IPS DF 6.9 (cell line): ENCODE measurements around the gene MBNL1.

Source experiments
- DNase-seq: peaks from one replicate; pipeline ENCODE4 v3.0.0-alpha.2; 2013; ENCODE audit warnings: low read depth, low spot score
- H3K27ac ChIP-seq: one replicate; pipeline ENCODE4 v1.5.1; 2013; ENCODE audit warnings: low read length, control low read depth
- H3K27me3 ChIP-seq: 2 replicates; pipeline ENCODE4 v1.6.1; 2013; ENCODE audit warnings: mild to moderate bottlenecking, low read length; ENCODE audit not compliant: control insufficient read depth, insufficient read depth
- H3K36me3 ChIP-seq: 2 replicates; pipeline ENCODE4 v1.6.1; 2013; ENCODE audit warnings: low read length; ENCODE audit not compliant: control insufficient read depth, insufficient read depth
- H3K4me1 ChIP-seq: 2 replicates; pipeline ENCODE4 v1.6.1; 2013; ENCODE audit warnings: low read length; ENCODE audit not compliant: control insufficient read depth, insufficient read depth
- H3K4me3 ChIP-seq: 2 replicates; pipeline ENCODE4 v1.5.1; 2013; ENCODE audit warnings: mild to moderate bottlenecking, low read length
- H3K9me3 ChIP-seq: 2 replicates; pipeline ENCODE4 v1.6.1; 2013; ENCODE audit warnings: low read length, inconsistent platforms; ENCODE audit not compliant: control insufficient read depth, insufficient read depth
- WGBS: extraction: QIAGEN DNeasy Blood & Tissue Kit; methylation state at CpG from one replicate; pipeline ENCODE4 v1.1.7; 2013; ENCODE audit warnings: mixed read lengths, missing lambda C conversion rate; ENCODE audit not compliant: insufficient read length, insufficient coverage; 5-methylcytosine and 5-hydroxymethylcytosine counted together

The MBNL1 gene

GRCh38 chr3:152346740-152347139 is 78.0 kb downstream of the MBNL1 start:
- DNase-seq: no peak
- Histone ChIP-seq H3K36me3 (no peaks in the 10 kb centered on the region), H3K9me3 (no peaks in the 10 kb centered on the region), H3K4me1 (no peaks in the 10 kb centered on the region; the same call in 1 of the 2 replicates), H3K27me3 (no peaks in the 10 kb centered on the region), H3K4me3 (no peak overlapping the region), H3K27ac (no peak overlapping the region)
- WGBS: no CpG with 5 or more reads among the region's 2 CpGs

- DNase-seq: no peak
- Histone ChIP-seq H3K27ac (no peak overlapping the region), H3K4me1 (no peaks in the 10 kb centered on the region; the same call in 1 of the 2 replicates), H3K4me3 (no peak overlapping the region), H3K36me3 (no peaks in the 10 kb centered on the region), H3K27me3 (no peaks in the 10 kb centered on the region), H3K9me3 (no peaks in the 10 kb centered on the region)
- no CpG with 5 or more reads among the region's 2 CpGs for WGBS
Measured at GRCh38 chr3:152348436-152349177, 79.9 kb downstream of the MBNL1 start.

- no CpG with 5 or more reads among the region's 1 CpG for WGBS
- H3K27me3 ChIP-seq: no peaks in the 10 kb centered on the region
- no peak overlapping the region for H3K4me3 ChIP-seq
- no peaks in the 10 kb centered on the region for H3K9me3 ChIP-seq
- no peaks in the 10 kb centered on the region for H3K36me3 ChIP-seq
- no peaks in the 10 kb centered on the region; the same call in 1 of the 2 replicates for H3K4me1 ChIP-seq
- H3K27ac ChIP-seq: no peak overlapping the region
- no peak for DNase-seq
Measured at GRCh38 chr3:152349392-152349791, 80.7 kb downstream of the MBNL1 start.

DNA sequence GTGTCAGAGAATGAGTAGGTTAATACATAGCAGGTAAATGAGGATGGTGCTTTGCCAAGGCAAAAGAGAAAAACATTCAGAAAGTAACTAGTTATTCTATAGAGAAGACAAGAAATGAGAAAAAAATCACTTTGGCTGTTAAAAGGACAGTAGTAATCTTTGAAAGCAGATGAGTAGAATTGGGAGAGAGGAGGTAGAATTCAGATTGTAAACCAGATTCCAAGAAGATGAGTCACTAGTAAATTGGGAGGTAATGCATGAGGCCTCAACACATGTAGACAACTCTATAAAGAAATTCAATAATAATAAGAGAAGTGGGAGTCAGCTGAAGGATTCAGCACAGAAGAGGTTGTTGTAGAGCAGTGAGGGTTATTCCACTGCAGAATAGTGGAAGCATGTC is 81.4 kb downstream of the MBNL1 start:
- Histone ChIP-seq H3K36me3 (no peaks in the 10 kb centered on the region), H3K4me1 (no peaks in the 10 kb centered on the region; the same call in 1 of the 2 replicates), H3K9me3 (no peaks in the 10 kb centered on the region), H3K27ac (no peak overlapping the region), H3K4me3 (no peak overlapping the region), H3K27me3 (no peaks in the 10 kb centered on the region)
- no peak for DNase-seq

DNA sequence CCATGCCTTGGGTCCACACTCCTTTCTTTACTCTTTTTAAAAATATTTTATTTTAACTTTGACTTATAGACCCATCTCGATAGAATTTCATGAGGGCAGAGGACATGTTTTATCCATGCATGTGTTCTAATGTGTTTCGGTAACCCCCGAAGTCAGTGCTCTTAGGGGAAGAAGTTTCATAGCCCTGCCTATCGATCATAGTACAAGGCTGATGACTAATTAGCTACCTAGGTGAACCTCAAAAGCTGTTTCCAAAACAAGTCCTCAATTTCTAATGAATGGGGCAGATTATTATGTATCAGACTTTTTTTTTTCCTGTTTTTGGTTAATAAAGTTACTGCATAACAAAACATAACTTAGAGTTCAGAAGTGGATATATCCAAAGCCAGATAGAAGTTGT is 82.0 kb downstream of the MBNL1 start:
- no peaks in the 10 kb centered on the region; the same call in 1 of the 2 replicates for H3K4me1 ChIP-seq
- no peak overlapping the region for H3K27ac ChIP-seq
- H3K4me3 ChIP-seq: no peak overlapping the region
- H3K36me3 ChIP-seq: no peaks in the 10 kb centered on the region
- H3K27me3 ChIP-seq: no peaks in the 10 kb centered on the region
- no peaks in the 10 kb centered on the region for H3K9me3 ChIP-seq
- WGBS: no CpG with 5 or more reads among the region's 4 CpGs
- DNase-seq: no peak

- Histone ChIP-seq H3K4me1 (no peaks in the 10 kb centered on the region; the same call in 1 of the 2 replicates), H3K36me3 (no peaks in the 10 kb centered on the region), H3K4me3 (no peak overlapping the region), H3K27me3 (no peaks in the 10 kb centered on the region), H3K27ac (no peak overlapping the region), H3K9me3 (no peaks in the 10 kb centered on the region)
- WGBS: no CpG with 5 or more reads among the region's 4 CpGs
- no peak for DNase-seq
Measured at GRCh38 chr3:152352554-152352953, 83.8 kb downstream of the MBNL1 start.

DNA sequence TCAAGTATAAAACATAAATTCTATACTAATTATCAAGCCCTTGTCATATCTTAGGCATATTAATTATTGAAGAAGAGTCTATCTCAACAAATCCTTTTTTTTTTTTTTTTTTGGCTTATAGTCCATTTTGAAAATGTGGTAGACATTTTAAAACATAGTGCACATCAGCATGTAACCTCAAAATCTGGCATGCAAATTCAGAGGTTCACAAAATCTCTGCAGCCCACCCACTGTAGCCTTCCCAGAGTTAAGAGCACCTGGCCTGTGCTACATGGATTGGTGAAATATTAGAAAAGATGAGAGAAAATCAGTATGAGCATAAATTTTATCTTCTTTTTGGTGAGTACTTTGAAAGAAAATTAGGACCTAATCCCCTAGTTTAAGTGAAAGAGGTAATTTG is 84.8 kb downstream of the MBNL1 start:
- Histone ChIP-seq H3K4me3 (no peak overlapping the region), H3K27ac (no peak overlapping the region), H3K36me3 (no peaks in the 10 kb centered on the region), H3K27me3 (no peaks in the 10 kb centered on the region), H3K4me1 (no peaks in the 10 kb centered on the region; the same call in 1 of the 2 replicates), H3K9me3 (no peaks in the 10 kb centered on the region)
- no peak for DNase-seq

GRCh38 chr3:152355744-152356665 is 87.3 kb downstream of the MBNL1 start:
- Histone ChIP-seq H3K4me1 (no peaks in the 10 kb centered on the region), H3K36me3 (no peaks in the 10 kb centered on the region), H3K27me3 (no peaks in the 10 kb centered on the region), H3K27ac (no peak overlapping the region), H3K4me3 (no peak overlapping the region), H3K9me3 (no peaks in the 10 kb centered on the region)
- no peak for DNase-seq
- WGBS: 100% methylated on average over 1 of the region's 10 CpGs

- Histone ChIP-seq H3K27ac (no peak overlapping the region), H3K9me3 (no peaks in the 10 kb centered on the region), H3K4me3 (no peak overlapping the region), H3K27me3 (no peaks in the 10 kb centered on the region), H3K4me1 (no peaks in the 10 kb centered on the region), H3K36me3 (no peaks in the 10 kb centered on the region)
- no peak for DNase-seq
- no CpG with 5 or more reads among the region's 2 CpGs for WGBS
Measured at GRCh38 chr3:152356870-152357276, 88.1 kb downstream of the MBNL1 start.

DNA sequence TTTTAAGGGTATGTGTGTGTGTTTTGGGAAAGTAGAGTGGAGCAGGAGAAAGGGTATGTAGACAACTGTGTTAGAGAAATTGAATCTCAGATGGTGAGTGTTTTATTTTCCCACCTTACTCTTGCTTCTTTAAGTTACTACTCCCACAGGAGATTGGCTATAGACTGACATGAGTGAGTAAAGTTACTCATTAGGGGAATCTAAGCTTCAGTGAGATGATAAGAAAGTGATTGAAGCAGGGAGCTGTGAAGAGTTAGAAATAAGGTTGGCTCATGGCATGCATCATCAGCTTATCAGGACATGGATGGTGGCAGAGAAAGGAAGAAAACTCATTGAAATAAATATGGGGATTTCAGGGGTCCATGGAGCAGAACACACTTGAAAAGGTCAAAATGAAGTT is 88.9 kb downstream of the MBNL1 start:
- H3K27me3 ChIP-seq: no peaks in the 10 kb centered on the region
- no peak overlapping the region for H3K27ac ChIP-seq
- no peaks in the 10 kb centered on the region for H3K4me1 ChIP-seq
- DNase-seq: no peak
- no peaks in the 10 kb centered on the region for H3K36me3 ChIP-seq
- no peak overlapping the region for H3K4me3 ChIP-seq
- H3K9me3 ChIP-seq: no peaks in the 10 kb centered on the region
